Panc1 (cell line): ENCODE results near the gene PGGHG. TPM values are rescaled to one million over a fixed set of nuclear protein-coding genes. Genes with fewer than 3 reads are reported as not detected.

Experiments
- ATAC-seq: fragments of 200-7000 bp; cut with Tn5 transposase; 2 replicates; pipeline ENCODE4 v1.9.1; 2020; ENCODE audit warnings: mild to moderate bottlenecking, moderate library complexity
- BruUV-seq: library from RNA; stranded (reverse); fragments of 400-500 nt; replicated peaks from 2 replicates; lab custom pipeline; 2021; lab: Mats Ljungman, UMichigan
- CTCF ChIA-PET: fragments of 300-600 bp; sonication (Branson Sonifier 250); formaldehyde crosslinking; loops from one replicate; lab custom pipeline; 2022; ENCODE audit warnings: antibody characterized with exemption; lab: Charles Lee
- POLR2A ChIA-PET: fragments of 300-600 bp; sonication (Branson Sonifier 250); formaldehyde crosslinking; loops from one replicate; lab custom pipeline; 2022; ENCODE audit warnings: antibody characterized with exemption; lab: Charles Lee
- DNase-seq: peaks from one replicate; pipeline ENCODE4 v3.0.0-alpha.2; 2010; ENCODE audit warnings: low read depth, low spot score
- H3K27ac ChIP-seq: 2 replicates; pipeline ENCODE4 v1.5.1; 2011; ENCODE audit warnings: mild to moderate bottlenecking, low read length, inconsistent platforms
- H3K27me3 ChIP-seq: fragments of 200-500 bp; sonication (Bioruptor generic); 2 replicates; pipeline ENCODE4 v1.6.0; 2014; ENCODE audit warnings: low read length, inconsistent platforms; ENCODE audit not compliant: control insufficient read depth, insufficient read depth
- H3K36me3 ChIP-seq: fragments of 200-500 bp; sonication (Bioruptor generic); 2 replicates; pipeline ENCODE4 v1.5.1; 2014; ENCODE audit warnings: inconsistent platforms, mild to moderate bottlenecking, low read length, moderate library complexity; ENCODE audit not compliant: control insufficient read depth, insufficient read depth
- H3K4me1 ChIP-seq: 2 replicates; pipeline ENCODE4 v1.5.1; 2011; ENCODE audit warnings: inconsistent platforms, mild to moderate bottlenecking, low read length, moderate library complexity; ENCODE audit not compliant: control insufficient read depth, insufficient read depth
- H3K4me3 ChIP-seq, 2 experiments: 2 replicates each; pipeline ENCODE4 v1.5.1; 2011 to 2012; ENCODE audit warnings: low read depth in 2 of 2, low read length in 2 of 2, mild to moderate bottlenecking in 2 of 2, inconsistent platforms in 1 of 2, moderate library complexity in 1 of 2
- H3K9me3 ChIP-seq: fragments of 200-500 bp; sonication (Bioruptor generic); 2 replicates; pipeline ENCODE4 v1.5.1; 2014; ENCODE audit warnings: low read depth, mild to moderate bottlenecking, inconsistent platforms, low read length, moderate library complexity; ENCODE audit not compliant: control insufficient read depth, insufficient read depth
- CTCF ChIP-seq: fragments of 450-650 bp; IDR thresholded peaks from 2 replicates; pipeline ENCODE4 v1.5.1; 2017; ENCODE audit warnings: mild to moderate bottlenecking
- POLR2AphosphoS5 ChIP-seq: IDR thresholded peaks from 2 replicates; pipeline ENCODE4 v1.6.1; 2012; ENCODE audit warnings: mild to moderate bottlenecking, low read depth, low read length, moderate library complexity
- REST ChIP-seq, 2 experiments: IDR thresholded peaks; 2 replicates each; pipeline ENCODE4 v1.6.1; 2011 to 2012; ENCODE audit warnings: low read depth in 2 of 2, control low read depth in 1 of 2, low read length in 1 of 2, mild to moderate bottlenecking in 1 of 2, moderate library complexity in 1 of 2; ENCODE audit not compliant: insufficient read depth in 1 of 2
- SIN3A ChIP-seq: IDR thresholded peaks from 2 replicates; pipeline ENCODE4 v1.6.1; 2012; ENCODE audit warnings: low read depth, mild to moderate bottlenecking, low read length, moderate library complexity, borderline replicate concordance; ENCODE audit not compliant: insufficient read depth
- TCF7L2 ChIP-seq: IDR thresholded peaks from 2 replicates; pipeline ENCODE4 v1.6.1; 2011; ENCODE audit warnings: mild to moderate bottlenecking, low read depth, low read length, inconsistent platforms
- in situ Hi-C: cut with HindIII; loops from 2 replicates; pipeline ENCODE4 v1.10.0; 2016; ENCODE audit warnings: low sequenced_read_pairs, low pct_unique_long_range_greater_than_20kb
- intact Hi-C: fragments of 100-400 bp; cut with micrococcal nuclease; formaldehyde crosslinking; loops from one replicate; pipeline ENCODE4 v1.10.0; 2022; ENCODE audit not compliant: unreplicated experiment
- total RNA-seq: library from RNA; stranded (reverse); gene quantifications from one replicate; pipeline ENCODE4 v1.2.1, GENCODE V29; 2021; ENCODE audit not compliant: unreplicated experiment

PGGHG gene
- total RNA-seq, 1 experiment from 2014 or later = 115 TPM

- Histone ChIP-seq H3K4me3 (no peak overlapping the region), H3K36me3 (no peaks in the 10 kb centered on the region), H3K9me3 (0 out of 2 replicates have a peak, but pooled peaks cover 3% of the 10 kb centered on the region), H3K27ac (no peak overlapping the region), H3K4me1 (peaks cover 14% of the 10 kb centered on the region), H3K27me3 (no peaks in the 10 kb centered on the region; the same call in 1 of the 2 replicates)
- ChIA-PET POLR2A (no interaction called here), CTCF (no interaction called here)
- in situ Hi-C loops (no loop called here), intact Hi-C loops (no loop called here)
- TF ChIP-seq REST (IDR thresholded peaks at IDR 0.05; ENCODE audit: insufficient read depth in 1 of 2, low read depth in 2 of 2, low read length in 1 of 2) (no peak), POLR2AphosphoS5 (no peak), CTCF (no peak), TCF7L2 (no peak), SIN3A (no peak)
- no TSS peak for BruUV-seq
- ATAC-seq = no peak
- no peak for DNase-seq
Measured at GRCh38 chr11:272195-272930, 16.6 kb upstream of the PGGHG start.

GRCh38 chr11:272931-273198, 16.1 kb upstream of the PGGHG start:
- 0 out of 2 replicates have a peak, but pooled peaks cover 3% of the 10 kb centered on the region for H3K9me3 ChIP-seq
- ChIA-PET POLR2A (no interaction called here), CTCF (no interaction called here)
- no peaks in the 10 kb centered on the region for H3K36me3 ChIP-seq
- intact Hi-C loops = no loop called here
- H3K4me1 ChIP-seq = peaks cover 11% of the 10 kb centered on the region
- no peak for ATAC-seq
- no TSS peak for BruUV-seq
- no peaks in the 10 kb centered on the region; the same call in 1 of the 2 replicates for H3K27me3 ChIP-seq
- in situ Hi-C loops = no loop called here
- no peak overlapping the region for H3K27ac ChIP-seq
- no peak for TF ChIP-seq CTCF
- no peak for TF ChIP-seq SIN3A
- no peak for TF ChIP-seq TCF7L2
- no peak for TF ChIP-seq REST (IDR thresholded peaks at IDR 0.05; ENCODE audit: insufficient read depth in 1 of 2, low read depth in 2 of 2, low read length in 1 of 2)
- no peak for TF ChIP-seq POLR2AphosphoS5
- no peak for DNase-seq
- no peak overlapping the region for H3K4me3 ChIP-seq
